ENCODE measurements around the gene COL11A2.

DNA sequence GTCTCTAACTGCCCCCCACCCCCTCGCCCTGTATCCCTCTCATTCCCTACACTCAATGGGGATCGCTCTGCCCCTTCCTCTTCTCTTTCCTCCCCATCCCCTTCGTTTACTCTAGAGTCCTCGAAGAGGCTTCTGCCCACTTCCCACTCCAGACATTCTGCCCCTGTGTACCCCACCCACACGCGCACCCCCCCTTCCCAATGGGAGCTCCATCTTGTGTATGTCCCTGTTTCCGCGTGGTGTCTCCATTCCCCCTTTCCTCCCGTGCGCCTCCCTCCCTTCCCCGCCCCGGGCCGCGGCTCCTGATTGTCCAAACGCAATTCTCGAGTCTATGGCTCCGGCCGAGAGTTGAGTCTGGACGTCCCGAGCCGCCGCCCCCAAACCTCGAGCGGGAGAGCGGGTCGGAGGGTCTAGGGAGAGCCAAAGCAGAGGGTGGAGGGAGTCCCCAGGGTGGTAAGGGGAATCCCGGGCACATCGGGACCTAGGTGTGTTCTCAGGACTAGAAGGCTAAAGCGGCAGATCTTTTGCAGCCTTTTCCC lies 15.4 kb upstream of the COL11A2 start:
- TF ChIP-seq, protein P1, sequence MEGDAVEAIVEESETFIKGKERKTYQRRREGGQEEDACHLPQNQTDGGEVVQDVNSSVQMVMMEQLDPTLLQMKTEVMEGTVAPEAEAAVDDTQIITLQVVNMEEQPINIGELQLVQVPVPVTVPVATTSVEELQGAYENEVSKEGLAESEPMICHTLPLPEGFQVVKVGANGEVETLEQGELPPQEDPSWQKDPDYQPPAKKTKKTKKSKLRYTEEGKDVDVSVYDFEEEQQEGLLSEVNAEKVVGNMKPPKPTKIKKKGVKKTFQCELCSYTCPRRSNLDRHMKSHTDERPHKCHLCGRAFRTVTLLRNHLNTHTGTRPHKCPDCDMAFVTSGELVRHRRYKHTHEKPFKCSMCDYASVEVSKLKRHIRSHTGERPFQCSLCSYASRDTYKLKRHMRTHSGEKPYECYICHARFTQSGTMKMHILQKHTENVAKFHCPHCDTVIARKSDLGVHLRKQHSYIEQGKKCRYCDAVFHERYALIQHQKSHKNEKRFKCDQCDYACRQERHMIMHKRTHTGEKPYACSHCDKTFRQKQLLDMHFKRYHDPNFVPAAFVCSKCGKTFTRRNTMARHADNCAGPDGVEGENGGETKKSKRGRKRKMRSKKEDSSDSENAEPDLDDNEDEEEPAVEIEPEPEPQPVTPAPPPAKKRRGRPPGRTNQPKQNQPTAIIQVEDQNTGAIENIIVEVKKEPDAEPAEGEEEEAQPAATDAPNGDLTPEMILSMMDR (conservative IDR thresholded peaks at IDR 0.05; ENCODE audit: low read depth, low read length): no peak
- no peak for TF ChIP-seq EZH2phosphoT487 (IDR thresholded peaks at IDR 0.05; ENCODE audit: borderline replicate concordance, low read length)
- no peak for TF ChIP-seq EZH2 (IDR thresholded peaks at IDR 0.05; ENCODE audit: low read length, unreplicated experiment)

All from PC-3 (cell line).